H1 (cell line): ENCODE measurements around the gene FOXN3. TPM values are rescaled to one million over a fixed set of nuclear protein-coding genes. Genes with fewer than 3 reads are reported as not detected.

ENCODE experiments used
- NRF1 ChIP-seq: IDR thresholded peaks from 2 replicates; pipeline ENCODE4 v1.6.1; 2011; ENCODE audit warnings: mild to moderate bottlenecking, low read depth, low read length, improper control_type of control experiment
- RAD21 ChIP-seq, 2 experiments: IDR thresholded peaks in 1 of 2; conservative IDR thresholded peaks in 1 of 2; 2 replicates each; pipeline ENCODE4 v1.6.1; 2011; ENCODE audit warnings: low read depth in 2 of 2, low read length in 2 of 2, improper control_type of control experiment in 1 of 2, inconsistent platforms in 1 of 2, mild to moderate bottlenecking in 1 of 2, moderate library complexity in 1 of 2
- polyA plus RNA-seq, 7 experiments: library from polyadenylated mRNA; depleted of rRNA in 3 of 7; stranded (reverse) in 5 of 7; unstranded in 2 of 7; fragments of >200 nt in 5 of 7; fragments of 200-250 nt in 2 of 7; gene quantifications; 1 replicate in 5 of 7; 2 replicates in 1 of 7; 4 replicates in 1 of 7; pipeline versions ENCODE4 v1.2.1 to v1.2.3, GENCODE V29; 2011 to 2013; ENCODE audit warnings: missing spikeins in 2 of 7, mixed read lengths in 2 of 7
- total RNA-seq: library from RNA; stranded (reverse); fragmentation: NEBNext Ultra II Directional; extraction: Animal tissue kit (Norgen Biotek cat#: 25700); gene quantifications from 2 replicates; pipeline ENCODE4 v1.2.1, GENCODE V29; 2021

FOXN3 gene
- total and polyA plus RNA-seq, 2 of the 8 experiments (the other 6 are each of a cell fraction or from before 2014, with no cell fraction given): 52.6 to 178 TPM

DNA sequence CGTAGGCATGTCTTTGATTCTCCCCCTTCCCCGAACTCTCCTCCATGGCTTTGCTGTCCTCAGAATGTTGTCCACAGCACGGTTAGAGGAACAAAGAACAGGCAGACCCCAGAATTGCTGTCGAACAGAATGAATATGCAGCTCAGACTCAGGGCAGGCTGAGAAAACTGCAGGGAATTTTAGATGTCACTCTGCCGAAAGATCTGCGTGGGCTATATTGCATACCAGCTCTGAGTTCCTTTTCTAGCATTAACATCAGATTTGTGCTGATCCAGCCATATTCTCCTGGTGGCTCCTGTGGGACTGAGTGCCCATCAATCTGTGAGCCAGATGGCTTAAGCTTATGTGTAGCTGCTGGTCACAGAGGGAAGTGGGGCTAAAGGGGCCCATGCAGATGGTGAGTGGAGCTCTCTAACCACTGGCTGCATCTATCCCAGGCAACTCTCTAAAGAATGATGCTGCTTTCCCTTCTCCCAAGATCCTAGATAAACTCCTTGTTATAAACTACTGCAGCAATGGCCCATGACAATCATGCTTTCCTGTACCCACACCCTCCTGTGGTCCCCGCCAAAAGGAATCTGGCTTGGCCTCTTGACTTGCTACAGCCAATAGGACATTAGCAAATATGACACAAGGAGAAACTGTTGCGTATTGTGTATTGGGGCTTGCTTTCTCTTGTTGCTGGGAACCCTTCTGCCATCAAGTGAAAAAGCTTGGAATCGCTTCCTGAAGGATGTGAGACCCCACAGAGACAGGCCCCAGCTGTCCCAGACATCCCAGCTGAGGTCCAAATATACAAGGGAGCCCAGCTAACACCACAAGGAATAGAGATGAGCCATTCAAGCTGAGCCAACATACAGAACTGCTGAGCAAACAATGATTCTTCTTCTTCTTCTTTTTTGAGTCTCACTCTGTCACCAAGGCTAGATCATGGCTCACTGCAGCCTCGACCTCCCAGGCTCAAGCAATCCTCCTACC lies 101.3 kb downstream of the FOXN3 start (continued):
- TF ChIP-seq RAD21 (IDR thresholded peaks at IDR 0.05 in 1 of 2, conservative IDR thresholded peaks at IDR 0.05 in 1 of 2; ENCODE audit: low read depth in 2 of 2, low read length in 2 of 2) (no peak), NRF1 (no peak)
- TF ChIP-seq, all 59 proteins: peak for 0
